Stimulated activated CD8-positive, alpha-beta memory T cell treated with anti-CD3 and anti-CD28 coated beads, Interleukin-12 subunit alpha, Interleukin-12 subunit beta, amount 100 ng/mL, for 24 hours (primary cell): ENCODE data around the gene KCTD15.

ENCODE experiments used
- DNase-seq: peaks from one replicate; pipeline ENCODE4 v3.0.0-alpha.2; 2020; ENCODE audit errors: extremely low read depth

KCTD15 gene

GRCh38 chr19:33771384-33772101, 25.1 kb upstream of the KCTD15 start:
- no peak for DNase-seq

GRCh38 chr19:33772102-33772857, 24.4 kb upstream of the KCTD15 start:
- DNase-seq: no peak

DNA sequence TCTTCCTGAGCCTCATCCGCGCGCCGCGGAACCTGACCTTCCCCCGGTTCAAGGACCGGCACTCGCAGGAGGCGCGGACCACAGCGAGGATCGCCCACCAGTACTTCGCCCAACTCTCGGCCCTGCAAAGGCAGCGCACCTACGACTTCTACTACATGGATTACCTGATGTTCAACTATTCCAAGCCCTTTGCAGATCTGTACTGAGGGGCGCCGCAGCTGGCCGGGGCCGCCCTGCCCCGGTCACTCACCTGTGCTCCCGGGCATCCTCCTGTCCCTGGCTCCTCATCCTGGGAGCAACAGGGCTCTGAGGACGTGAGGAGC, 23.9 kb upstream of the KCTD15 start:
- DNase-seq: no peak

DNA sequence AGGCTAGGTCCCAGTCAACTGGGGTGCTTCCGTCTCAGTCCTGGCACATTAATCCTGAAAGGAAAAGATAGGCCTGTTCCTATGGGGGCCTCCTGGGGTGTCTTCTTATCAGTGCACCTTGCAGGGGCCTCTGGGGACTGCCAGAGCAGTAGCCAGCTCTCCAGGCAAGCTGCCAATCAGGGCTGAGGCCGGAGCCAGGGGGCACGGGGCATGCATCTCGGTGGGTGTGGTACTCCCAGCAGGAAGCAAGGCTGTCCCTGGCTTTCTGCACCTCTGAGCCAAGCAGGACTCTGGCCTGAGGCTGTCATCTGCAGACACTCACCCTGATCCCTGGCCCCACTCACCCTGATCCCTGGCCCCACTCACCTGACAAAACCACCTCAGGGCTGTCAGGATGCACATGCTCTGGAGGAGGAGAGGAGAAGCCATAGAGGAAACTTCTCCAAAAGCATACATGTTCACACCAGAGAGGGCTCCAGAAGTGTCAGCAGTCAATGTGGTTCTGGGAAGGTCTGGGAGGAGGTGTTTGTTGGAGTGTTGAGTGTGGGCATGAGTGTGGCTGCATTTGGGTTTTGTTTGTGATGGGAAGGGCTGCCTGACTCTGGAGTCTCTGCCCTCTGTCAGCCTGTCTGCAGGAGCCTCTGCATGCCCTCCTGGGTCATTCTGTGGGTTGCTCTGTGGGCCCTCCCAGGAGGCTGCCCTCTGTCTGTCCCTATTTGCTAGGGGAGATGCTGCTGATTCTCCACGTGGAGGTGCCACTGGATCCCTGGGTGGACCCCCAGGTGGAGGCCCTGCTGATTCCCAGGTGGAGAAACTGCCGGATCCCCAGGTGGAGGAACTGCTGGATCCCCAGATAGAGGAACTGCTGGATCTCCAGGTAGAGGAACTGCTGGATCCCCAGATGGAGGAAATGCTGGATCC, 22.7 kb upstream of the KCTD15 start:
- no peak for DNase-seq

GRCh38 chr19:33774751-33775150, 21.9 kb upstream of the KCTD15 start:
- no peak for DNase-seq

- no peak for DNase-seq
Measured at GRCh38 chr19:33775731-33776487, 20.8 kb upstream of the KCTD15 start.

DNA sequence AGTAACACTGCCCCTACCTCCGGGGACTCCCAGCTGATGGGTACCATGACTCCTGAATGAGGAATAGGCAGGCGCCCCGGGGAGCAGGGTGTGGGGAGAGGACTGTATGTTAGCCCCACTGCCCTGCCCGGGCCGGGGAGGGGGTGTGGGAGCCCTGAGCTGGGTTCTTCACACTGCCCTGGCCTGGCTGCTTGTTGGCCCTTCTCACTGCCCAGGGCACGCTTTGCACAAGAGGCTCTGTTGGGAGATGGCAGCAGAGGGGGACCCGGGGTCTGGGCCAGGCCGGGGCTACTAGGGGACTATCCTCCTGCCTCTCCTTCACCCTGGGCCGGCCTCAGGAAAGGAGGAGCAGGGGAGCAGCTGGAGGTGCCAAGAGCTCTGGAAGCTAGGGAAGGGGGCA, 19.3 kb upstream of the KCTD15 start:
- DNase-seq: no peak

GRCh38 chr19:33777753-33778088, 18.9 kb upstream of the KCTD15 start:
- no peak for DNase-seq

GRCh38 chr19:33778089-33778791, 18.4 kb upstream of the KCTD15 start:
- peak; percentile 58 for DNase-seq

- DNase-seq: no peak
Measured at GRCh38 chr19:33779849-33780248, 16.8 kb upstream of the KCTD15 start.

- no peak for DNase-seq
Measured at GRCh38 chr19:33780251-33780650, 16.4 kb upstream of the KCTD15 start.

DNA sequence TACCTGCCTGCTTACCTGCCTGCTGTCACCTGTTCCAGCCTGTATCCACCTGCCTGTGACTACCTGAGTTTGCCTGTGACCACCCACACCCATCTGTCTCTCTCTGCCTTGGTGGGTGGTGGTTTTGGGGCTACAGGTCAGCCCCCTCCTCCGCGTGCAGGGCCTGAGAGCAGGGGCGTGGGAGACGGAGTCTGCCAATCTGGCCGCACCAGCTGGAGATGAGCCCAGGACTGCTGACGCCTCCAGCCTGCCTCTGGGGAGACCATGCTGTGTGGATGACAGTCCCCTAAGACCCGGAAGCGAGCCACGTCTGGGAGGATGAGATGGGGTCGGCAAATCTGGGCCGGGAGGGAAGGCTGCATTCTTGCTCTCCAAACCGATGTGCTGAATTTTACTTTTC, 15.9 kb upstream of the KCTD15 start:
- no peak for DNase-seq

GRCh38 chr19:33781415-33781935, 15.2 kb upstream of the KCTD15 start:
- no peak for DNase-seq

GRCh38 chr19:33781996-33782395, 14.7 kb upstream of the KCTD15 start:
- no peak for DNase-seq

DNA sequence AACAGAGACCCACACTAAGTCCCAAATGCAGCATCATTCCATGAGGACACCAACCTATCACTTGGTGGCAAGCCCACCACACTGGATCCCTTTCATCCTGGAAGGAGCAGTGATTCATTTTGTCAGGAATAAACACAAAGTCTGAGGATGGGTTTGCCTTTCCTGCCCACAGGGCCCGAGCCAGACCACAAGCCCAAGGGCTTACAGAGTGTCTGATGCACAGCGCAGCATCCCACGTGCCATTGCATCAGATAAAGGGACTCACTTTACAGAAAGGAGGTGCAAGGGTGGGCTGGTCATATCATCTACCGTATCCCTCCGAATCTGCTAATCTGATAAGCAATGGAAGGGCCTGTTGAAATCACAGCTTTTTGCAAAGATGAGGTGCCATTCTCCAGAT, 12.2 kb upstream of the KCTD15 start:
- DNase-seq: no peak

DNA sequence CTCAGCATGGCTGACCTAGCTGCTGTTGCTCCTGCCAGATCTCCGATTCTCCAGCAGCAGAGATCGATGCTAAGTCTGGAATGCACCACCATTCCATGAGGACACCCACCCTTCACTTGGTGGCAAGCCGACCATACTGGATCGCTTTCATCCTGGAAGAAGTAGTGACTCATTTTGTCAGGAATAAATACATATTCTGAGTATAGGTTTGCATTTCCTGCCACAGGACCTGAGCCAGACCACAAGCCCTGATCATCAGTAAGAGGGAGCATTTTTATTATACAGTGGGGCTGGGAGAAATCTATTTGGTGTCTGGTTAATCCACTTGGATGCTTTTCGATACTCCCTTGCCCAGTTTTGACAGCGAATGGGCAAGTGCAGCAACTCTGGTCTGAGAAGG, 10.9 kb upstream of the KCTD15 start:
- no peak for DNase-seq

- DNase-seq: no peak
Measured at GRCh38 chr19:33788676-33789075, 8.0 kb upstream of the KCTD15 start.

DNA sequence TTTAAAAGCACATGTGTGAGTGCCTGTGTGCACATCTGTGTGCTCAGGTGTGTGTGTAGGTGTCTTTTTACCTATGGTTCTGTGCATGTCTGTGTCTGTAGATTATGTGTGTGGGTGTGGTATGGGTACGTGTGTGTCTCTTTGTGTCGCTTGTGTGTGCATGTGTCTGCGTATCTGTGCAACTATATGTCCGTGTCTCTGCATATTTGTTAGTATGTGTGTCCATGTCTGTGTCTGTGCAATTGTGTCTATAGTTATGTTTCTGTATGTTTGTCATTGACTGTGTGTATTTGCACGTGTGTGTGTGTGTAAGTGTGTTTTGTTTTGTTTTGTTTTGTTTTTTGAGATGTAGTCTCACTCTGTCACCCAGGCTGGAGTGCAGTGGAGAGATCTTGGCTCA, 7.3 kb upstream of the KCTD15 start:
- DNase-seq: no peak

- no peak for DNase-seq
Measured at GRCh38 chr19:33794683-33795369, 1.8 kb upstream of the KCTD15 start.

DNA sequence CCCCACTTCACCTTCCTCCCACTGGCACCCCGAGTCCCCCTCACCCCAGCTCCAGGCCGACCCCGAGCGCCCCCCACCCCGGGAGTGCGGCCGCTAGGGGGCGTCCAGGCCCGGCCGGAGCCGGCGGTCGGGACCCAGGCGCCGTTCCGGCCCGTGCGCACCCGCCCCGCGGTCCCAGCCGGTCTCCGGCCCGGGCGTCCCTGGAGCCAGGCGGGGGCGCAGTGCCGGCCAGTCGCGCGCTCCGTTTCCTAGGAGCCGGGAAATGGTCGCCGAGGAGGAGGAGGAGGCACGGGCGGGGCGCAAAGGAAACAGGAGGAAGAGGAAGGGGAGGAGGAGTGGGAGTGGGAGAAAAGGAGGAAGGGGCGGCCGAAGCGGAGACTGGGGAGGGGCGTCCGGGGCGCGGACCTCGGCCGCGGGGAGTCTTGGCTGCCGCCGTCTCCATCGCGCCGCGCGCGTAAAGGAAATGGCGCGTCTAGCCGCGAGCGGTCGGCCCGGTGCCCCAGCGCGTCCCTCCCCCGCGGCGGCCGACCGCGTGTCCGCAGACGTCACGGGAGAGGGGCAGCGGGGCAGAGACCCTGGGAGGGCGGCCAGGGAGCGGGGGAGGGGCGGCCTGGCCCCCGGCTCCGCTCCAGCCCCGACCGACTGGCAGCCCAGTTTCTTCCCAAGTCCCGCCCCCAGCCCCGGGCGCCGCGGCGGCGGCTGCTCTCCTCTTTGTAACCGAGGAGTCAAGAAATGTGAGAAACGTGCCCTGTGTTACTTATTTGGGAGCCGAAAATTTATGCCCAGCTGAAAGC, 1.1 kb upstream of the KCTD15 start:
- DNase-seq: no peak
